ENCODE measurements around the gene PTH1R.

PTH1R gene

DNA sequence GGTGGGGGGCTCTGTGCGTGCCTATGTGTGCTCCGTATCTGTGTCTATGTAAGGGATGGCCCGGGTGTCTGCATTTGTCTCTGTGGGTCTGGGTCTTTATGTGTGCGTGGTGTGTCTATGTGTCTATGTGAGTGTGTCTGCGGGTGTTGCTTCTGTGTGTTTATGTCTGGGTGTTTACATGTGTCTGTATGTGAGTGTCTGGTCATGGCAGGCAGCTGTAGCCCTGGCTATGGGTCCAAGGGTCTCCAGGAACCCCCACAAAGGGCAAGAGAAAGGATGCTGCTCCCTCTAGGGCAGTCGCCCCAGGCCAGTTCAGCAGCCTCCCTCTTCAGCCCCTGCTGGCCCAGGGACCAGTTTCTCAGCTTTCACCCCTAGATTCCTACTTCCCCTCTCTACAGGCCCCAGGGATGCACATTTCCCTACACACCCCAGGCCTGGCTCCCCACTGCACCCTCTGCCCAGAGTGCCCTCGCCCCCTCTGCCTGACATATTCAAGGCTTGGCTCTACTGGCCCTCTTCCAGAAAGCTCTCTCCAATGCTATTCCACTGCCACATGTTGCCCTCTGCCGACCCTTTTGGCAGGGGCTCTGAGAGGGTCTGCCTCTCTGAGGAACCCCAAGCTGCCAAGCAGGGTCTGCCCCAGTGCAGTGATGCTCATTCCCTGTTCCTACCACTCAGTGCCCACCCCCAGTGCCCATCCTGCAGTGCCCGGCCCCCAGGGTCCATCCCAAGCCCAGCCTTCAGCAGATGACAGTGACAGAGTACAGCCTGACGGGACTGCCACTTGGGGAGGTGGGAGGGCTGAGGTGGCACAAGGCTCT, 13.2 kb upstream of the PTH1R start:
- H3K9ac ChIP-seq (ENCODE audit: low read depth in 1 of 2, low read length in 2 of 2), result no peak overlapping the region
- no peak overlapping the region for H3K4me3 ChIP-seq (ENCODE audit: low read depth in 1 of 2, low read length in 2 of 2)
- H3K36me3 ChIP-seq (ENCODE audit: control insufficient read depth in 1 of 2, insufficient read depth in 2 of 2, low read length in 2 of 2), result no peaks in the 10 kb centered on the region
- no peaks in the 10 kb centered on the region for H3K9me3 ChIP-seq (ENCODE audit: control insufficient read depth in 1 of 2, low read length in 2 of 2)
- peaks cover 0 to 14% of the 10 kb centered on the region in 2 donors for H3K4me1 ChIP-seq (ENCODE audit: control insufficient read depth in 1 of 2, insufficient read depth in 2 of 2, low read length in 2 of 2)
- peaks cover 0 to 2% of the 10 kb centered on the region in 2 donors for H3K27me3 ChIP-seq (ENCODE audit: control insufficient read depth in 1 of 2, insufficient read depth in 2 of 2, low read length in 2 of 2)
- H3K27ac ChIP-seq (ENCODE audit: low read depth, low read length), result no peak overlapping the region

DNA sequence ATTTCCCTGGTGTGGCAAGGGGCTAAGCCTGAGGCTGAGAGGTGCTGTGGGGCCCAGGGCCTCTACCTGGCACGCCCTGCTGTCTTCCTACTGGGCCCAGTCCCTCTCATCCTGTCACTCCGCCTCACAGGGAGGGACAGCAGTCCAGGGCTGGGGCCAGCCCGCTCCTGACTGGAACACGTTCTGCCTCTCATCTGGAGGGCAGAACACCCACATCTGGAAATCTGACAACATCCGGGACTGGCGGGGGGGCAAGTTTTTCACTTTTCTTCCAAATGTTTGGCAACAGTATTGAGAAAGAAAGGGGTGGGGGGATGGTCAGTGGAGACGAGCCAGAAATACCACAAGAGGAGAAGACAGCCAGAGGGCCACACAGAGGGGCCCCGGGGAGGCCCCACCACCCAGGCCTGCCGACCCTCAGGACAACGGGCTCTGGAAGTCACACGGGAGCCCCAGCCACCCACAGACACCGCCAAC, 12.5 kb upstream of the PTH1R start:
- Histone ChIP-seq H3K4me1 (ENCODE audit: control insufficient read depth in 1 of 2, insufficient read depth in 2 of 2, low read length in 2 of 2) (peaks cover 0 to 14% of the 10 kb centered on the region in 2 donors), H3K27me3 (ENCODE audit: control insufficient read depth in 1 of 2, insufficient read depth in 2 of 2, low read length in 2 of 2) (peaks cover 0 to 2% of the 10 kb centered on the region in 2 donors), H3K36me3 (ENCODE audit: control insufficient read depth in 1 of 2, insufficient read depth in 2 of 2, low read length in 2 of 2) (no peaks in the 10 kb centered on the region), H3K4me3 (ENCODE audit: low read depth in 1 of 2, low read length in 2 of 2) (no peak overlapping the region), H3K27ac (ENCODE audit: low read depth, low read length) (no peak overlapping the region), H3K9me3 (ENCODE audit: control insufficient read depth in 1 of 2, low read length in 2 of 2) (no peaks in the 10 kb centered on the region), H3K9ac (ENCODE audit: low read depth in 1 of 2, low read length in 2 of 2) (no peak overlapping the region)

DNA sequence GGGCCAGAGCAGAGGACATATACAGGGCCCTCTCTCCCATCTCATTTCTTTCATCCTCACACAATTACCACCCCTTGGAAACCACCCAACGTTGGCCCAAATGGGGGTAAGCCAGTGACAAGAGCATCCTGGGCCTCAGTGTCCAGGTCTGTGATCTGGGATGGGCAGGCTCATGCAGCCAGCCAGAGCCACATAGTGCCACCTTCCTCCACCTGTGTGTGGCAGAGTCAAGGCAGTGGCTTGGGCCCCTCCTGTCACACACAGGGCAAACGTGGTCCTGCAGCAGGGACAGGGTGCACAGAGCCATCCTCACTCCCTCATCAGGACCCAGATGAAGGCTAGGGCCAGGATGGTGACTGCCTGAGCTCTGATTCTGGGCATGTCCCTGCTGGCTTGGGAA, 12.0 kb upstream of the PTH1R start:
- no peak overlapping the region for H3K27ac ChIP-seq (ENCODE audit: low read depth, low read length)
- H3K4me1 ChIP-seq (ENCODE audit: control insufficient read depth in 1 of 2, insufficient read depth in 2 of 2, low read length in 2 of 2), result peaks cover 0 to 14% of the 10 kb centered on the region in 2 donors
- no peaks in the 10 kb centered on the region for H3K36me3 ChIP-seq (ENCODE audit: control insufficient read depth in 1 of 2, insufficient read depth in 2 of 2, low read length in 2 of 2)
- H3K9me3 ChIP-seq (ENCODE audit: control insufficient read depth in 1 of 2, low read length in 2 of 2), result no peaks in the 10 kb centered on the region
- no peak overlapping the region for H3K4me3 ChIP-seq (ENCODE audit: low read depth in 1 of 2, low read length in 2 of 2)
- H3K9ac ChIP-seq (ENCODE audit: low read depth in 1 of 2, low read length in 2 of 2), result no peak overlapping the region
- H3K27me3 ChIP-seq (ENCODE audit: control insufficient read depth in 1 of 2, insufficient read depth in 2 of 2, low read length in 2 of 2), result peaks cover 0 to 2% of the 10 kb centered on the region in 2 donors

DNA sequence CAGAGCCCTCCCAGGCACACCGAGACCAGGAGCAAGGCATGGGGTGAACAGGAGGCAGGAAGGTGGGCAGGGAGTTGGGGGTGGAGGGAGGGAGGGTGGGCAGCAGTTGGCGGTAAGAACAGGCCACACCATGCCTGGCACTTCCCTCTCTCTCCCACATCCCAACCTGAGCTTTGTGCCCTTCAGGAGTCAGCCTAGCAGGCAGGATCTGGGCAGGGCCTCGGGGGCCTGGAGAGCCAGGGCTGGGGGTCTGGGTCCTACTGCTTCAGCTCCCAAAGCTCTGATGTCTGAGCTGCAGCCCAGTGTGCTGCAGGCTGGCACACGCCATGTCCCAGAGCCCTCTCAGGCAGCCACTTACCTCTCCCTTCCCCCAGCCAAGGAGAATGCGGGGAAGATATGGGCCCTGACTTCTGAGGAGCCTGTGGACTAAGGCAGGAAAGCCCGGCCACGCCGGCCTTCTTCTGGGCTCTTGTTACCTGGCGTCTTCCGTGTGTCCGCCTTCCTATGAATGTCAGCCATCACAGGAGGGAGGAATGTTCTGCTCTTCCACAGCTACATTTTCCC, 11.4 kb upstream of the PTH1R start:
- Histone ChIP-seq H3K27ac (ENCODE audit: low read depth, low read length) (no peak overlapping the region), H3K27me3 (ENCODE audit: control insufficient read depth in 1 of 2, insufficient read depth in 2 of 2, low read length in 2 of 2) (peaks cover 0 to 2% of the 10 kb centered on the region in 2 donors), H3K9me3 (ENCODE audit: control insufficient read depth in 1 of 2, low read length in 2 of 2) (no peaks in the 10 kb centered on the region), H3K9ac (ENCODE audit: low read depth in 1 of 2, low read length in 2 of 2) (no peak overlapping the region), H3K36me3 (ENCODE audit: control insufficient read depth in 1 of 2, insufficient read depth in 2 of 2, low read length in 2 of 2) (no peaks in the 10 kb centered on the region), H3K4me1 (ENCODE audit: control insufficient read depth in 1 of 2, insufficient read depth in 2 of 2, low read length in 2 of 2) (peaks cover 0 to 14% of the 10 kb centered on the region in 2 donors), H3K4me3 (ENCODE audit: low read depth in 1 of 2, low read length in 2 of 2) (no peak overlapping the region)

DNA sequence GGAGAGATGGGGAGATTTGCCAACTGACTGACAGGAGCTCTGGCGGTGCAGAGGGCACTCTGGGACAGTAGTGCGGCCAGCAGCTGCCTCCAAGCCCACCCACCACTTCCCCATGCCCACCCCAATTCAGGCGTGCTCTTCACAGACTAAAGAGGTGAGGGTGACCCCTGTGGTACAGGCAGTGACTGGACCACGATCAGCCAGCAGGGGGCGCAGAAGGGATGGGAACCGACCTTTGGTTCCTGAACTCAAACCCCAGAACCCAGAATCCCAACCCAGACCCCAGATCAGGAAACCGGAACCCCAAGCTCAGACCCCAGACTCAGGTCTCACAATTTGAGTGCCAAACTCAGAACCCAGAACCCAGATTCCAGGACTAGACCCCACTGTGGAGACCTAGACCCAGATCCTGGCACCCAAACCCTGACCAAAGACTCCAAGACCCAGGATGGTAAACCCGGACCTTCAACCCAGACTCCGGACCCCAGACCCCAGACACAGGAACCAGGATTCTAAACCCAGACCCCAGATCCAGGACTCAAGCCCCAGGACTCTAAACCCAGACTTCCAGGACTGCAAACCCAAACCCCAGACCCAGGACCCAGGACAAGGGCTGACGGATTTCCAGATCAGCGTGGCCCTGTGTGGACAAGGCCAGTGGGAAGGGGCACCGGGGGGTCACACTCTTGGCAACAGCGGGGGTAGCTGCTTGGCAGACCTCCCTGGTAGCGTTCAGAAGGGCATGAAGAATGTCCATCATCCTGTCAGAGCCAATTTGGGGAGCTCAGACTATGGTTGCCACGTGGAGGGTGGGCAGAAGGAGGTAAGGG, 10.6 kb upstream of the PTH1R start:
- Histone ChIP-seq H3K27ac (ENCODE audit: low read depth, low read length) (no peak overlapping the region), H3K4me1 (ENCODE audit: control insufficient read depth in 1 of 2, insufficient read depth in 2 of 2, low read length in 2 of 2) (peaks cover 0 to 14% of the 10 kb centered on the region in 2 donors), H3K27me3 (ENCODE audit: control insufficient read depth in 1 of 2, insufficient read depth in 2 of 2, low read length in 2 of 2) (peaks cover 2% of the 10 kb centered on the region in 2 donors), H3K9ac (ENCODE audit: low read depth in 1 of 2, low read length in 2 of 2) (no peak overlapping the region), H3K36me3 (ENCODE audit: control insufficient read depth in 1 of 2, insufficient read depth in 2 of 2, low read length in 2 of 2) (no peaks in the 10 kb centered on the region), H3K4me3 (ENCODE audit: low read depth in 1 of 2, low read length in 2 of 2) (no peak overlapping the region), H3K9me3 (ENCODE audit: control insufficient read depth in 1 of 2, low read length in 2 of 2) (no peaks in the 10 kb centered on the region)

DNA sequence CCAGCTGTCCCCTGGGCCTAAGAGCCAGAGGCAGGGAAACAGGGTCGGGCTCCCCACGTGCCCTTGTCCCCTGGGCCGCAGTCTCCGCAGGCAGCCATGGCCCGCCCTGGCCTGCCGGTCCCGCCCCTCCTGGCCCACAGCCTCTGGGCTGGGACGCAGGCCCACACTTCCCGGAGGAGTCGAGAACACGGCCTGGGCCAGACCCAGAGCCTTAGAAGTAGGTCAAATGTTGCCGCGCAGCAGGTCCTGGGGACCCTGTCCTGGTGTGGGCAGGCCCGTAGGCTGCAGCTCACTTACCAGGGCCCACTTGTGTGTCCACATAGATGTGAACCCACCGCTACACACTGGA, 10.0 kb upstream of the PTH1R start:
- Histone ChIP-seq H3K27ac (ENCODE audit: low read depth, low read length) (no peak overlapping the region), H3K4me1 (ENCODE audit: control insufficient read depth in 1 of 2, insufficient read depth in 2 of 2, low read length in 2 of 2) (peaks cover 0 to 14% of the 10 kb centered on the region in 2 donors), H3K4me3 (ENCODE audit: low read depth in 1 of 2, low read length in 2 of 2) (no peak overlapping the region), H3K9ac (ENCODE audit: low read depth in 1 of 2, low read length in 2 of 2) (no peak overlapping the region), H3K27me3 (ENCODE audit: control insufficient read depth in 1 of 2, insufficient read depth in 2 of 2, low read length in 2 of 2) (peaks cover 2 to 4% of the 10 kb centered on the region in 2 donors), H3K36me3 (ENCODE audit: control insufficient read depth in 1 of 2, insufficient read depth in 2 of 2, low read length in 2 of 2) (no peaks in the 10 kb centered on the region), H3K9me3 (ENCODE audit: control insufficient read depth in 1 of 2, low read length in 2 of 2) (no peaks in the 10 kb centered on the region)

DNA sequence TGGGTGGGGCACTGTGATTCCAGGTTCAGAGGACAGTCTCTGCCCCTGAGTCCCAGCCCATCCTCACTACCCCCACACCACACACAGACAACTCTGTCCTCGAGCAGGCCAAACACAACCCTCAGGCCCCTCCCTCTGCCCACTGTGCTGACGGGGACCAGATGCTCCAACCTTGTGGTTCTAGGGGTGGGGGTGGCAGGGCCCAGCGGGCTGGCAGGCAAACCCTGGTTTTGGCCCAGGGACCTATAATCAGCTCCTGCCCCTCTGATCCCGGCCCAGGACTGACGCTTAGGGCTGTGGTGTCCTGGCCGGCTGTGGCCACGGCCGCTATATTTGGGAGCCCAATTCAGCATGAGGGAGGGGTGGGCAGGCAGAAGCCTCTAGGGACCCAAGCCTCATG, 9.2 kb upstream of the PTH1R start:
- Histone ChIP-seq H3K4me1 (ENCODE audit: control insufficient read depth in 1 of 2, insufficient read depth in 2 of 2, low read length in 2 of 2) (peaks cover 0 to 14% of the 10 kb centered on the region in 2 donors), H3K27ac (ENCODE audit: low read depth, low read length) (no peak overlapping the region), H3K9me3 (ENCODE audit: control insufficient read depth in 1 of 2, low read length in 2 of 2) (no peaks in the 10 kb centered on the region), H3K4me3 (ENCODE audit: low read depth in 1 of 2, low read length in 2 of 2) (no peak overlapping the region), H3K36me3 (ENCODE audit: control insufficient read depth in 1 of 2, insufficient read depth in 2 of 2, low read length in 2 of 2) (no peaks in the 10 kb centered on the region), H3K9ac (ENCODE audit: low read depth in 1 of 2, low read length in 2 of 2) (no peak overlapping the region), H3K27me3 (ENCODE audit: control insufficient read depth in 1 of 2, insufficient read depth in 2 of 2, low read length in 2 of 2) (peaks cover 2 to 4% of the 10 kb centered on the region in 2 donors)

DNA sequence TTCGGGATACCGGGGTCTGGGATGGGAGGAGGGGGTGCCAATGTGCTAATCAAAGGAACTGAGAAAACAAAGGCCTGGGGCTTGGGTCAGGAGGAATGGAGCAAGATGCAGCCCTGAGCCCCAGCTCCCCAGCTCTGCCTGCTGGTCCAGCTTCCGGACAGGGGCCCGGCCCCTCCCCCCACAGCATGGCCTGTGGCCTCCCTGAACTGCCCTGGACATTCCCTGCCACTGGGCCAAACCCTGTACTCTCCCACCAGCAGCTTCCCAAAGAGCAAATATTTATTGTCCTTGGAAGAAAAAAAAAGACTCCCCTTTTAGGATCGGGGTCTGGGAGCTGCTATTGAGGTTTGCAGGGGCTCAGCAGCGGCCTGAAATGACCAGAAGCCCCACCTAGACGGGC, 8.6 kb upstream of the PTH1R start:
- Histone ChIP-seq H3K9me3 (ENCODE audit: control insufficient read depth in 1 of 2, low read length in 2 of 2) (no peaks in the 10 kb centered on the region), H3K27ac (ENCODE audit: low read depth, low read length) (no peak overlapping the region), H3K27me3 (ENCODE audit: control insufficient read depth in 1 of 2, insufficient read depth in 2 of 2, low read length in 2 of 2) (peaks cover 2 to 4% of the 10 kb centered on the region in 2 donors), H3K9ac (ENCODE audit: low read depth in 1 of 2, low read length in 2 of 2) (no peak overlapping the region), H3K36me3 (ENCODE audit: control insufficient read depth in 1 of 2, insufficient read depth in 2 of 2, low read length in 2 of 2) (no peaks in the 10 kb centered on the region), H3K4me1 (ENCODE audit: control insufficient read depth in 1 of 2, insufficient read depth in 2 of 2, low read length in 2 of 2) (peaks cover 0 to 14% of the 10 kb centered on the region in 2 donors), H3K4me3 (ENCODE audit: low read depth in 1 of 2, low read length in 2 of 2) (no peak overlapping the region)

DNA sequence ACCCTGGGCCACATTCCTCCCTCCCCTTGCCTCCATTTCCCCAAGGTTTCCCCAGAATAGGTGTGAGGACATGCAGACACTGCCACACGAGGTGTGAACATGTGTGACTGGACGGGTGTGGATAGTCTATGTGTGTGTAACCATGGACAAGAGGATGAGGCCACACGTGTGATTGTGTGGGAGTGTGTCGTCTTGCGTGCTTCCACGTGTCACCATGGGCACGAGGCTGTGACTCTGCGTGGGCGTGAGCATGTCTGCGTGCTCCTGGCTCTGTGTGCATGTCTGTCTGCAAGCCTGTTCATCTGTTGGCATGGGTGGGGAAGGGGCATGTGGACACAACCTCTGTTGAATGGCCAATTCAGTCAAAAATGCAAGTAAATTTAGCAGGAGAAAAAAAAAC, 8.1 kb upstream of the PTH1R start:
- no peak overlapping the region for H3K9ac ChIP-seq (ENCODE audit: low read depth in 1 of 2, low read length in 2 of 2)
- peaks cover 0 to 14% of the 10 kb centered on the region in 2 donors for H3K4me1 ChIP-seq (ENCODE audit: control insufficient read depth in 1 of 2, insufficient read depth in 2 of 2, low read length in 2 of 2)
- H3K36me3 ChIP-seq (ENCODE audit: control insufficient read depth in 1 of 2, insufficient read depth in 2 of 2, low read length in 2 of 2), result no peaks in the 10 kb centered on the region
- no peak overlapping the region for H3K27ac ChIP-seq (ENCODE audit: low read depth, low read length)
- peaks cover 2 to 4% of the 10 kb centered on the region in 2 donors for H3K27me3 ChIP-seq (ENCODE audit: control insufficient read depth in 1 of 2, insufficient read depth in 2 of 2, low read length in 2 of 2)
- no peak overlapping the region for H3K4me3 ChIP-seq (ENCODE audit: low read depth in 1 of 2, low read length in 2 of 2)
- H3K9me3 ChIP-seq (ENCODE audit: control insufficient read depth in 1 of 2, low read length in 2 of 2), result no peaks in the 10 kb centered on the region

DNA sequence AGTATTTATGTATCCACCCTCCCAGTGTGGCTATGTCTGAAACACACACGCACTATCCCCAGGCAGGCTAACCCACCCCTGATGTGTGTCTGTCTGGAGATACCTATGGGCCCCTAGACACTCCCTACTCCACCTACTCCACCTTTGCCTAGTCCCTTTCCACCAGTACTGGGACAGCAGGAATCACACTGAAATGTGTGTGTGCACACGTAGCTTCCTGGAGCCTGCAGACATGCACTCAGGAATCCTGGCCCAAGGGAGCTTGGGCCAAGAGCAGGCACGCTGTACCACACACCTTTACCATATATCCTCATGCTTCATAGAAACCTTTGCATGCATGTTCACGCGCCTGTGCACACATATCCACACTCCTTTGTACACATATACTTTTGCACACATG, 6.9 kb upstream of the PTH1R start:
- Histone ChIP-seq H3K4me3 (ENCODE audit: low read depth in 1 of 2, low read length in 2 of 2) (no peak overlapping the region), H3K36me3 (ENCODE audit: control insufficient read depth in 1 of 2, insufficient read depth in 2 of 2, low read length in 2 of 2) (no peaks in the 10 kb centered on the region), H3K4me1 (ENCODE audit: control insufficient read depth in 1 of 2, insufficient read depth in 2 of 2, low read length in 2 of 2) (peaks cover 0 to 14% of the 10 kb centered on the region in 2 donors), H3K27me3 (ENCODE audit: control insufficient read depth in 1 of 2, insufficient read depth in 2 of 2, low read length in 2 of 2) (peaks cover 2 to 4% of the 10 kb centered on the region in 2 donors), H3K27ac (ENCODE audit: low read depth, low read length) (no peak overlapping the region), H3K9me3 (ENCODE audit: control insufficient read depth in 1 of 2, low read length in 2 of 2) (no peaks in the 10 kb centered on the region), H3K9ac (ENCODE audit: low read depth in 1 of 2, low read length in 2 of 2) (no peak overlapping the region)

All from duodenal mucosa (tissue), 2 donors.